GM12801 (cell line): ENCODE data around the gene SERPINB8.

ENCODE experiments used
- CTCF ChIP-seq: IDR thresholded peaks from one replicate; pipeline ENCODE4 v1.5.1; 2011; ENCODE audit warnings: control low read depth; ENCODE audit not compliant: insufficient read length; ENCODE audit errors: extremely low read depth

Gene SERPINB8

GRCh38 chr18:63981719-63982118 lies 11.8 kb downstream of the SERPINB8 start:
- no peak for TF ChIP-seq CTCF

- TF ChIP-seq CTCF = no peak
Measured at GRCh38 chr18:63982361-63982760, 12.5 kb downstream of the SERPINB8 start.

- no peak for TF ChIP-seq CTCF
Measured at GRCh38 chr18:63986885-63987284, 17.0 kb downstream of the SERPINB8 start.

- no peak for TF ChIP-seq CTCF
Measured at GRCh38 chr18:63987743-63988142, 17.9 kb downstream of the SERPINB8 start.

- TF ChIP-seq CTCF = no peak
Measured at GRCh38 chr18:63992751-63993150, 22.9 kb downstream of the SERPINB8 start.

- peak; percentile 40 for TF ChIP-seq CTCF
Measured at GRCh38 chr18:63994783-63995399, 25.0 kb downstream of the SERPINB8 start.

- TF ChIP-seq CTCF = no peak
Measured at GRCh38 chr18:63997041-63997440, 27.2 kb downstream of the SERPINB8 start.

- TF ChIP-seq CTCF = no peak
Measured at GRCh38 chr18:63997606-63998005, 27.7 kb downstream of the SERPINB8 start.
